Subcutaneous abdominal adipose tissue (tissue), 5 donors: ENCODE data around the gene SARM1.

Source experiments
- H3K27ac ChIP-seq: one replicate; pipeline ENCODE4 v1.7.0; 2013; ENCODE audit warnings: low read depth, mild to moderate bottlenecking, inconsistent platforms, low read length, moderate library complexity
- H3K27me3 ChIP-seq, 5 donors: one replicate each; pipeline ENCODE4 v1.7.0; 2013; ENCODE audit warnings: low read length in 5 of 5, inconsistent platforms in 1 of 5; ENCODE audit not compliant: control insufficient read depth in 5 of 5, insufficient read depth in 4 of 5
- H3K36me3 ChIP-seq, 5 donors: one replicate each; pipeline ENCODE4 v1.7.0; 2013; ENCODE audit warnings: low read length in 5 of 5; ENCODE audit not compliant: control insufficient read depth in 5 of 5, insufficient read depth in 5 of 5
- H3K4me1 ChIP-seq, 5 donors: one replicate each; pipeline ENCODE4 v1.7.0; 2013; ENCODE audit warnings: low read length in 5 of 5, mild to moderate bottlenecking in 3 of 5, moderate library complexity in 1 of 5; ENCODE audit not compliant: control insufficient read depth in 5 of 5, insufficient read depth in 5 of 5
- H3K4me3 ChIP-seq, 5 donors: one replicate each; pipeline ENCODE4 v1.7.0; 2013; ENCODE audit warnings: low read length in 5 of 5, low read depth in 1 of 5
- H3K9ac ChIP-seq, 5 donors: one replicate each; pipeline ENCODE4 v1.7.0; 2013; ENCODE audit warnings: low read length in 5 of 5, mild to moderate bottlenecking in 4 of 5, moderate library complexity in 3 of 5
- H3K9me3 ChIP-seq, 5 donors: one replicate each; pipeline ENCODE4 v1.7.0; 2013; ENCODE audit warnings: low read length in 5 of 5; ENCODE audit not compliant: control insufficient read depth in 5 of 5
- donor health status: healthy.
- donor health status: healthy.
- donor health status: healthy.
- donor health status: healthy.
- donor health status: healthy.

The SARM1 gene

GRCh38 chr17:28347261-28347891 is 24.1 kb upstream of the SARM1 start:
- peaks cover 3 to 98% (median 92%) of the 10 kb centered on the region in 5 donors for H3K36me3 ChIP-seq
- H3K9me3 ChIP-seq: no peaks in the 10 kb centered on the region
- no peak overlapping the region for H3K4me3 ChIP-seq
- peaks cover 0 to 27% (median 7%) of the 10 kb centered on the region in 5 donors for H3K4me1 ChIP-seq
- no peaks in the 10 kb centered on the region for H3K27me3 ChIP-seq
- peak overlapping the region; percentile 6 for H3K27ac ChIP-seq
- H3K9ac ChIP-seq: no peak overlapping the region

- no peaks in the 10 kb centered on the region for H3K27me3 ChIP-seq
- H3K9me3 ChIP-seq: no peaks in the 10 kb centered on the region
- no peak overlapping the region for H3K4me3 ChIP-seq
- H3K9ac ChIP-seq: no peak overlapping the region
- peaks cover 9 to 96% (median 91%) of the 10 kb centered on the region in 5 donors for H3K36me3 ChIP-seq
- no peak overlapping the region for H3K27ac ChIP-seq
- H3K4me1 ChIP-seq: peaks cover 0 to 22% (median 7%) of the 10 kb centered on the region in 5 donors
These were observed 22.5 kb upstream of the SARM1 start for GRCh38 chr17:28348979-28349378.

GRCh38 chr17:28350271-28350670 is 21.2 kb upstream of the SARM1 start:
- Histone ChIP-seq H3K4me3 (no peak overlapping the region), H3K36me3 (peaks cover 15 to 92% (median 89%) of the 10 kb centered on the region in 5 donors), H3K9me3 (no peaks in the 10 kb centered on the region), H3K4me1 (peaks cover 0 to 12% (median 2%) of the 10 kb centered on the region in 5 donors), H3K27ac (no peak overlapping the region), H3K9ac (no peak overlapping the region), H3K27me3 (no peaks in the 10 kb centered on the region)

GRCh38 chr17:28357061-28357900 is 14.2 kb upstream of the SARM1 start, which contains the start of gene POLDIP2:
TSS of gene POLDIP2 (minus strand) at chr17:28357527. CDS start at chr17:28357448, 79 bp downstream.
- Histone ChIP-seq H3K9ac (peak within 1 kb of the TSS; percentile 82 to 99 (median 99)), H3K27ac (peak within 1 kb of the TSS; percentile 78), H3K27me3 (no peaks in the 10 kb centered on the region), H3K9me3 (no peaks in the 10 kb centered on the region), H3K36me3 (peaks cover 25 to 54% (median 52%) of the 10 kb centered on the region in 5 donors), H3K4me3 (peak within 1 kb of the TSS; percentile 91 to 94 (median 92)), H3K4me1 (peaks cover 9 to 27% (median 24%) of the 10 kb centered on the region in 5 donors)

GRCh38 chr17:28357901-28358197 is 13.6 kb upstream of the SARM1 start:
- Histone ChIP-seq H3K27ac (peak overlapping the region; percentile 78), H3K27me3 (no peaks in the 10 kb centered on the region), H3K36me3 (peaks cover 24 to 57% (median 53%) of the 10 kb centered on the region in 5 donors)

GRCh38 chr17:28363186-28363585 is 8.3 kb upstream of the SARM1 start:
- peaks cover 14 to 78% (median 57%) of the 10 kb centered on the region in 5 donors for H3K36me3 ChIP-seq
- H3K4me3 ChIP-seq: no peak overlapping the region
- H3K9ac ChIP-seq: no peak overlapping the region
- H3K4me1 ChIP-seq: peaks cover 0 to 6% (median 5%) of the 10 kb centered on the region in 5 donors
- H3K27me3 ChIP-seq: no peaks in the 10 kb centered on the region
- H3K9me3 ChIP-seq: no peaks in the 10 kb centered on the region
- no peak overlapping the region for H3K27ac ChIP-seq

More at GRCh38 chr17:28357901-28358197, 13.6 kb upstream of the SARM1 start:
- Histone ChIP-seq H3K9me3 (no peaks in the 10 kb centered on the region), H3K4me3 (peak overlapping the region; percentile 91 to 94 (median 92)), H3K4me1 (peaks cover 9 to 27% (median 24%) of the 10 kb centered on the region in 5 donors), H3K9ac (peak overlapping the region in 4 of 5 donors; percentile 88 to 99 (median 96))

GRCh38 chr17:28363776-28364650 is 7.5 kb upstream of the SARM1 start:
- no peaks in the 10 kb centered on the region for H3K4me1 ChIP-seq
- no peaks in the 10 kb centered on the region for H3K9me3 ChIP-seq
- no peak overlapping the region for H3K27ac ChIP-seq
- no peak overlapping the region for H3K4me3 ChIP-seq
- H3K36me3 ChIP-seq: peaks cover 14 to 78% (median 56%) of the 10 kb centered on the region in 5 donors
- H3K27me3 ChIP-seq: no peaks in the 10 kb centered on the region
- no peak overlapping the region for H3K9ac ChIP-seq

- H3K4me3 ChIP-seq: no peak within 1 kb of the TSS
- no peaks in the 10 kb centered on the region for H3K9me3 ChIP-seq
- H3K27me3 ChIP-seq: no peaks in the 10 kb centered on the region
- peaks cover 14 to 72% (median 50%) of the 10 kb centered on the region in 5 donors for H3K36me3 ChIP-seq
- H3K9ac ChIP-seq: no peak within 1 kb of the TSS
- H3K27ac ChIP-seq: no peak within 1 kb of the TSS
- H3K4me1 ChIP-seq: no peaks in the 10 kb centered on the region
These were observed 6.7 kb upstream of the SARM1 start, which contains the start of gene SEBOX for GRCh38 chr17:28364665-28365363. TSS of gene SEBOX (minus strand) at chr17:28365199. CDS start at chr17:28365151, 48 bp downstream.

- Histone ChIP-seq H3K27ac (no peak overlapping the region), H3K4me3 (no peak overlapping the region), H3K36me3 (peaks cover 10 to 65% (median 44%) of the 10 kb centered on the region in 5 donors), H3K9me3 (no peaks in the 10 kb centered on the region), H3K27me3 (no peaks in the 10 kb centered on the region), H3K4me1 (peaks cover 0 to 6% (median 4%) of the 10 kb centered on the region in 5 donors), H3K9ac (no peak overlapping the region)
These were observed 6.0 kb upstream of the SARM1 start for GRCh38 chr17:28365487-28365886.
